Lower leg skin (tissue), 4 donors: ENCODE results near the gene CCM2. TPM values are rescaled to one million over a fixed set of nuclear protein-coding genes. Genes with fewer than 3 reads are reported as not detected.

ENCODE experiments used
- DNase-seq, 2 donors: peaks; one replicate each; pipeline ENCODE4 v3.0.0-alpha.2; 2019; ENCODE audit warnings: low spot score in 2 of 2
- H3K4me3 ChIP-seq: fragments of 200-600 bp; sonication (generic); 2 replicates; pipeline ENCODE4 v1.5.1; 2017; ENCODE audit warnings: mild to moderate bottlenecking, low read depth; ENCODE audit not compliant: poor library complexity, severe bottlenecking
- POLR2A ChIP-seq, 2 donors: fragments of 450-650 bp; IDR thresholded peaks; one replicate each; pipeline ENCODE4 v1.6.1; 2016 to 2017; ENCODE audit warnings: antibody characterized with exemption in 2 of 2, mild to moderate bottlenecking in 1 of 2, moderate library complexity in 1 of 2
- whole genome bisulfite sequencing, 2 donors: methylation state at CpG; one replicate each; pipeline ENCODE4 v1.1.5; 2018; 5-methylcytosine and 5-hydroxymethylcytosine counted together
- intact Hi-C: fragments of 100-400 bp; cut with DNase I; formaldehyde crosslinking; loops from one replicate; pipeline ENCODE4 v1.15.0; 2023; ENCODE audit warnings: low total_unique reads
- total RNA-seq, 4 donors: library from RNA; depleted of rRNA; stranded (reverse); fragments of >200 nt; gene quantifications; one replicate each; pipeline ENCODE4 v1.1.0, GENCODE V29; 2016
- TF ChIP-seq, protein P1 (sequence below), 3 donors: fragments of 450-650 bp; IDR thresholded peaks; one replicate each; pipeline ENCODE4 v1.5.1; 2016; ENCODE audit warnings: antibody characterized with exemption in 3 of 3, mild to moderate bottlenecking in 3 of 3, moderate library complexity in 2 of 3

Gene CCM2
- total RNA-seq, 4 donors from 2014 or later, result 25.1 to 45.7 (median 32.6) TPM

DNA sequence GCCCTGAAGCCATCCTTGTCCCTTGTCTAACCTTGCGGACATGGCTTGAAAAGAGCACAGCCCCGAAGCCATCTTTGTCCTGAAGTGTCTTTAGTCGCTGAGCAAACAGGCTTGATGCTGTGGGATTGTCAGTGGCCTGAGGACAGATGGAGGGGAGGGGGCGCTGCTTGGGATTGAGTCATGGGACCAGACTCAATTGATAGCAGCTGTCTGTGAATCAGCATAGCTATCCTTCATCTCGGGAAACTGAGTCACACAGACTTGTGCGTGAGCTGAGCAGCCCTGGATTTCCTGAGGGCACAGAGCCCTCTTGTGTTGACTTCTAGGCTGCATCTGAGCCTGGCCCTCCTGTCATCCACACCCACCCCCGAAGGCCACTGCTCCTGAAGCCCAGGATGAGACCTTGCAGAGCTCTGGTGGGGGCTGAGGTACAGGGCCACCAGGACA, 35.6 kb upstream of the CCM2 start:
- DNase-seq, result peak in 1 of 2 donors; percentile 68
- no peak overlapping the region for H3K4me3 ChIP-seq
- WGBS, 2 donors, result 77 to 82% methylated on average over 7 of the region's 7 CpGs
- TF ChIP-seq POLR2A (IDR thresholded peaks at IDR 0.05), result no peak
- TF ChIP-seq, protein P1, sequence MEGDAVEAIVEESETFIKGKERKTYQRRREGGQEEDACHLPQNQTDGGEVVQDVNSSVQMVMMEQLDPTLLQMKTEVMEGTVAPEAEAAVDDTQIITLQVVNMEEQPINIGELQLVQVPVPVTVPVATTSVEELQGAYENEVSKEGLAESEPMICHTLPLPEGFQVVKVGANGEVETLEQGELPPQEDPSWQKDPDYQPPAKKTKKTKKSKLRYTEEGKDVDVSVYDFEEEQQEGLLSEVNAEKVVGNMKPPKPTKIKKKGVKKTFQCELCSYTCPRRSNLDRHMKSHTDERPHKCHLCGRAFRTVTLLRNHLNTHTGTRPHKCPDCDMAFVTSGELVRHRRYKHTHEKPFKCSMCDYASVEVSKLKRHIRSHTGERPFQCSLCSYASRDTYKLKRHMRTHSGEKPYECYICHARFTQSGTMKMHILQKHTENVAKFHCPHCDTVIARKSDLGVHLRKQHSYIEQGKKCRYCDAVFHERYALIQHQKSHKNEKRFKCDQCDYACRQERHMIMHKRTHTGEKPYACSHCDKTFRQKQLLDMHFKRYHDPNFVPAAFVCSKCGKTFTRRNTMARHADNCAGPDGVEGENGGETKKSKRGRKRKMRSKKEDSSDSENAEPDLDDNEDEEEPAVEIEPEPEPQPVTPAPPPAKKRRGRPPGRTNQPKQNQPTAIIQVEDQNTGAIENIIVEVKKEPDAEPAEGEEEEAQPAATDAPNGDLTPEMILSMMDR (IDR thresholded peaks at IDR 0.05), result no peak
- intact Hi-C loops, result no loop called here

DNA sequence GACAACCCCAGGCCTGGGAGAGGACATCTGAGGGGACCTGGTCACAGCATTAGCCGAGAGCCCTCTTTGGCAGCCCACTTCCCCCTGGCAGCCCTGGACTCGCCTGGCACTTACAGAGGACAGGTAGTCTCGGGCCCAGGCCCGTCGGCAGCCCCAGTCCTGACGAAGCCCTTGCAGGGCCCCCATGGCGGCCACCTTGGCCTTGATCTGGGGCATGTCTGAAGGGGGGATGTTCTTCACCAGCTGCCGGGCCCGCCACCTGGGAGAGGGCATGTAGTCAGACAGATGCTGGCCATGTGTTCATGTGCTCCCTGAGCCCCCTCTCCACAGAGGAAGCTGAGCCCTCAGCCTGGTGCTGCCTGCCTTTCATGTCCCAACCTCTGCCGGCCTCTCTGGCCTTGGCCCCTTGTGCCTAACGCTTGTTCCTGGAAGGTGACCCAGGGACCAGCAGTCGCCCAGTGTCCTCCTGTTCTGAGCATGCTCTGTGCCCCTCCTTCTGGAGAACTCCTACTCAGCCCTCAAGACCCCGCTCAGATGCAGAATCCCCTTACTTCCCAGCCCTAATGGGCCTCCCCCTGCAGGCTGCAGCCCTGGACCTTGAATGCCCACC, 35.1 kb upstream of the CCM2 start:
- WGBS, 2 donors, result 89 to 96% methylated on average over 5 to 13 of the region's 13 CpGs
- TF ChIP-seq POLR2A (IDR thresholded peaks at IDR 0.05), result no peak
- TF ChIP-seq, protein P1 (IDR thresholded peaks at IDR 0.05), result no peak
- H3K4me3 ChIP-seq, result no peak overlapping the region
- DNase-seq, result peak in 1 of 2 donors; percentile 40
- intact Hi-C loops, result no loop called here

DNA sequence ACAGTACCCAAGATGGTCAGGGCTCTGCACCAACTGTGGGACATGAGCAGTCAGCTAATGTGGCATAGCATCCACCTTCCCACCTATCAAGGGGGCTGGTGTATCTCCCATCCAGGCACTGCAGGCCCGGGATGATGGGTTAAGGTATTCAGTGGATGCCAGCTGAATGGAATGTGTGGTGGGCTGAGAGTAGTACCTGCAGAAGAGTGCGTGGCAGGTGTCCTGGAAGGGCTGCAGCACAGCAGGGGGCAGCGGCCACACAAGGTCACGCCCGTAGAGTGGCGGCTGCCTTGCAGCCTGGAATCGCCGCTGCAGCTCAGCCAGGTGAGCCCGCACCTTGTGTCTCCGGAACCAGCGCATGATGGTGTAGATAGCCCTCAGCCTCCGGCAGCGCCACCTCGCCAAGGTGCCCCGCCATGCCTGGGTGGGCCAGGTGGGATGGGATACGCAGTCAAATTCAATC, 34.5 kb upstream of the CCM2 start:
- 93 to 95% methylated on average over 15 to 16 of the region's 16 CpGs for WGBS, 2 donors
- peak in 1 of 2 donors; percentile 69 for DNase-seq
- intact Hi-C loops, result no loop called here
- TF ChIP-seq, protein P1 (IDR thresholded peaks at IDR 0.05), result no peak
- TF ChIP-seq POLR2A (IDR thresholded peaks at IDR 0.05), result no peak
- H3K4me3 ChIP-seq, result no peak overlapping the region

DNA sequence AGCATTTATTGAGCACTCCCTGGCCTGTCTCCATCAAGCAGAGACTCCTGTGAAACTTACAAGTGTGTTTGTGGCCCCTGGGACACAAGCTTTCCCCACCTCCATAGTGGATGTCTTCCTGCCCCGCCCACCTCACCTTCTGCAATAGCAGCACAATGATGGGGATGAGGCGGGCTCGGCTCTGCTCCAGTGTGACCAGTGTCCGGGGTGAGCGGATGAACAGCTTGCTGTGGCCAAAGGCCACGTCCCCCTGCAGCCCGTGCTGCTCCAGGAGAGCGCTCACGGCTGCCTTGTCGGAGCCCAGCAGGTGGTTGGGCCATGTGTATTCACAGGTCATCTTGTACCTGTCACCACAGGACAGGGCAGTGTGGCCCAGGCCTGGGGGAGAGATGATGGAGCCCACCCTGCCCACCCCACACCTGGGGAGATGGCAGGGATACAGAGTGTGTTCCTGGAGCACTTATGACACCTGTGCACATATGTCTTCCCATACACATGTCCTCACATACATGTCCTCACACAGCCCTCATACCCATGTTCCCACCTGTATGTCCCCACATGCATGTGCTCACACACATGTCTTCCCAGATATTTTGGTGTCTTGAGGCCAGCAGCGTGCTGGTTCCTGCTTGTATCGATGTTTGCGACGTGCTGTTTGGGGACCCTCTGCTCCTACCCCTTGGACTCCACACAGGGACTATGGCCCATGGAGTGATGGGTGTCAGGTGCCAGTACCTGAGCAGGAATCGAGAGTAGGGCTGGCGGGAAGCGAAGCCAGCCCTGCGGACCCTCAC, 33.9 kb upstream of the CCM2 start:
- H3K4me3 ChIP-seq, result no peak overlapping the region
- peak in 1 of 2 donors; percentile 68 for DNase-seq
- WGBS, 2 donors, result 93 to 99% methylated on average over 13 to 18 of the region's 18 CpGs
- intact Hi-C loops, result no loop called here
- TF ChIP-seq, protein P1 (IDR thresholded peaks at IDR 0.05), result no peak
- TF ChIP-seq POLR2A (IDR thresholded peaks at IDR 0.05), result no peak

DNA sequence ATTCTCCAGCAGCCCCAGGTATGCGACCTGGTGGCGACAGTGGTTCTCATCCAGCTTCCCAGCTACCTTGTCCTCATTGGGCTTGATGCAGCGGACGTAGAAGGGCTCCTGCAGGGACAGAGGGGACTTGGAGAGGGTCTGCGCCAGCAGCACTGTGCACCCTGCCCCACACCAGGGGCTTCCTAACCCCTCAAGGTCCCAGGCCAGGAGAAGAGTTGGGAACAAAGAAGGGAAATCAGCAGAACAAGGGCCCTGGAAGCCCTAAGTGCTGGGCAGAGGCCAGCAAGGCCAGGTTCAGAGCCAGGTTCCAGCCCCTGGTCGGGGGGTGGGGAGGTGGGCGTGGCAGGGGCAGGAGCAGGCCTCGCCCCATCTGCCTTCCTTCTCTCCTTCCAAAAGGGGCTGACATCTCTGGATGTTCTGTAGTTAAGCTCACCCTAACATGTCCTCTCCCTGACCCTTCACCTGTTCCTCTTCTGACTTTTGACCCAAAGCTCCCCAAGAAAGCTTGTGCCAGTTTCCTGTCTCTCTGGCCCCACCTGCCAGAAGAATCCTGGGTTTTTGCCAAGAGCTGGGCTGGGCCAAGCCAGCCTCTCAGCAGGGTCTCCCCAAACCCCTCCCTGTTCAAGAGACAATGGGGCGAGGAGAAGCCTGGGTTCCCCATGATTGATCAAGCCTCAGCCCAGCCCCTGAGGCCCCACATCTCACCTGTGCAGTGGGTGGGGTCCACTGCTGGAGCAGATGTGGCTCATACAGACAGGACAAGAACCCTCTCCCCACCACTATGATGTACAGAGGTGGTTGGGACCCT, 33.1 kb upstream of the CCM2 start:
- no peak overlapping the region for H3K4me3 ChIP-seq
- no peak for DNase-seq
- intact Hi-C loops, result no loop called here
- TF ChIP-seq POLR2A (IDR thresholded peaks at IDR 0.05), result no peak
- TF ChIP-seq, protein P1 (IDR thresholded peaks at IDR 0.05), result no peak
- 84 to 86% methylated on average over 9 of the region's 9 CpGs for WGBS, 2 donors
